WTC11 (cell line): ENCODE measurements around the gene MELK.
"Not testable (repeated sequence)": the region's sequence is repeated elsewhere in the genome, so short reads cannot be mapped to it uniquely, and the experiment has no call there.

Experiments
- CREB1 ChIP-seq: sonication (generic); formaldehyde crosslinking; IDR thresholded peaks from 2 replicates; pipeline ENCODE4 v1.8.0; 2023; ENCODE audit warnings: mild to moderate bottlenecking, missing genetic modification reagents
- CTCF ChIP-seq: fragments of 200-600 bp; IDR thresholded peaks from 2 replicates; pipeline ENCODE4 v1.8.0; 2022; ENCODE audit warnings: antibody characterized with exemption
- ELF4 ChIP-seq: sonication (generic); formaldehyde crosslinking; IDR thresholded peaks from 2 replicates; pipeline ENCODE4 v1.8.1; 2022; ENCODE audit warnings: low read depth, mild to moderate bottlenecking, moderate library complexity, missing genetic modification reagents
- IRF1 ChIP-seq: sonication (generic); formaldehyde crosslinking; IDR thresholded peaks from 2 replicates; pipeline ENCODE4 v1.8.0; 2023; ENCODE audit warnings: missing genetic modification reagents
- MYBL2 ChIP-seq: sonication (generic); formaldehyde crosslinking; IDR thresholded peaks from 2 replicates; pipeline ENCODE4 v1.8.1; 2023; ENCODE audit warnings: mild to moderate bottlenecking, moderate library complexity, missing genetic modification reagents
- PRDM15 ChIP-seq: sonication (generic); formaldehyde crosslinking; IDR thresholded peaks from 2 replicates; pipeline ENCODE4 v1.8.0; 2022; ENCODE audit warnings: missing genetic modification reagents
- RELA ChIP-seq: sonication (generic); formaldehyde crosslinking; IDR thresholded peaks from 2 replicates; pipeline ENCODE4 v1.8.1; 2022; ENCODE audit warnings: missing genetic modification reagents, mild to moderate bottlenecking, borderline replicate concordance
- USF2 ChIP-seq: sonication (generic); formaldehyde crosslinking; IDR thresholded peaks from 2 replicates; pipeline ENCODE4 v1.8.1; 2023; ENCODE audit warnings: mild to moderate bottlenecking, missing genetic modification reagents, moderate library complexity
- ZNF423 ChIP-seq: fragments of 250-450 bp; sonication (Bioruptor Pico); IDR thresholded peaks from 2 replicates; pipeline ENCODE4 v2.1.2; 2022; ENCODE audit warnings: mild to moderate bottlenecking, moderate library complexity

DNA sequence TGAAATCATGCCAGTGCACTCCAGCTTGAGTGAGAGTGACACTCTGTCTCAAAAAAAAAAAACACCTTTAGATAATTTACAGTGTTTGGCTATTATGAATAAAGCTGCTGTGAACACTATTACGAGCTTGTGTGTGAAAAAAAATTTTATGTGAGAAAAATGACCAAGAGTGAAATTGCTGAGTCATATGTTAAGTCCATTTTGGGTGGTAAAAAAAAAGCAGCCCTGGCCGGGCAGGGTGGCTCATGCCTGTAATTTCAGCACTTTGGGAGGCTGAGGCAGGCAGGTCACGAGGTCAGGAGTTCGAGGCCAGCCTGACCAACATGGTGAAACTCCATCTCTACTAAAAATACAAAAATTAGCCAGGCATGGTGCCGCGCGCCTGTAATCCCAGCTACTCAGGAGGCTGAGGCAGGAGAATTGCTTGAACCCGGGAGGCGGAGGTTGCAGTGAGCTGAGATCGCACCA lies 22.0 kb upstream of the MELK start:
- TF ChIP-seq CTCF; RELA; ELF4 (CRISPR knock-in tag); ZNF423 (CRISPR knock-in tag); USF2 (CRISPR knock-in tag); IRF1 (CRISPR knock-in tag); PRDM15 (CRISPR knock-in tag); MYBL2 (CRISPR knock-in tag); CREB1 (CRISPR knock-in tag): not testable (repeated sequence)
